Astrocyte of the cerebellum (primary cell): Measurements from ENCODE around the gene BCL3.

Source experiments
- DNase-seq: peaks from one replicate; pipeline ENCODE4 v3.0.0-alpha.2; 2011; ENCODE audit warnings: low read depth
- H3K4me3 ChIP-seq: 2 replicates; pipeline ENCODE4 v1.5.1; 2011; ENCODE audit warnings: mild to moderate bottlenecking, low read depth, low read length, moderate library complexity
- in situ Hi-C: cut with HindIII; loops from 2 replicates; pipeline ENCODE4 v1.10.0; 2017; ENCODE audit warnings: low sequenced_read_pairs
- TF ChIP-seq, protein P1 (sequence below): IDR thresholded peaks from 2 replicates; pipeline ENCODE4 v1.5.1; 2012; ENCODE audit warnings: low read length, low read depth, moderate library complexity, mild to moderate bottlenecking; ENCODE audit errors: missing control alignments

BCL3 gene

DNA sequence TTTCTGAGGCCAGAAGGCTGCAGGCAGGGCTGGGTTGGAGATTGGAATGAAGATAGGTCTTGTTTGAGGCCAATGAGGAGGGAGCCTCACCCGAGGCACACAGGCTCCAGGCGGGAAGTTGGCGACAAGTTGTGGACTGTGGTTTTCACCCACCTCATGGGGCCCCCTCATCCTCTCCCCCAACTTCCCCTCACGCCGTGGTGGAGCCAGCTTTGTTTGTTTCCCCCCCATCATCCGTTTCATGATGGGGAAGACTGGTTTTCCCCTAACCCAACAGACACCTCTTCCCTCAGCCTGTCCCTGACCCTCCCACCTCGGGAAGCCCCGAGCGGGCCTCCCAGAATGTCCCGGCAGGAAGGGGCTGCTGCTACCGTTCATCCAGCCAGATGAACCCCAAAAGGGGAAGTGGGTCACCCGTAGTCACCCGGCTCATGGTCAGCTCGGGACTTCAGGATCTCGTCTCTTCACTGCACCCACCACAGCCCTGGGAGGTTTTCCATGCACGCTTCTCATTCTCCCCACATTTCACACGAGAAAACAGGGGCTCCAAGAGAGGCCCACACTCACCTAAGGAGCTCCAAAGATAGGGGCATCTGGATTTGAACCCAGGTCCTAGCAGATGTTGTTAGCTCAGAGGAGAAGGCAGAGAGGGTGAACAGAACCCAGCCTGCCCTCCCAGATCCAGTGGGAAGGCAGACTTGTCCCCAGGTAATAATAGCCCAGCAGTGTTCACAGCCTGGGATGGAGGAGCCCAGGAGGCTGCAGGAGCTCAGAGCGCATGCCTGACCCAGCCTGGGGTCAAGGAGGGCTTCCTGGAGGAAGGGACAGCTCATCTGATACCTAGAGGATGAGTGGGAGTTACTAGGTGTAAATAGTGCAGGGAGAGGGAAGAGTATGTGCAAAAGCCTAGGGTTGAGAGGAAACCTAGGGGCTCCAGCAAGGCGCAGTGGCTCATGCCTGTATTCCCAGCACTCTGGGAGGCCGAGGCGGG, 26.1 kb upstream of the BCL3 start:
- in situ Hi-C loops, result loop anchor here (25.0 kb wide), 1 partner anchor 115 kb away; the partner anchor contains the start of gene NECTIN2
- no peak overlapping the region for H3K4me3 ChIP-seq
- TF ChIP-seq, protein P1, sequence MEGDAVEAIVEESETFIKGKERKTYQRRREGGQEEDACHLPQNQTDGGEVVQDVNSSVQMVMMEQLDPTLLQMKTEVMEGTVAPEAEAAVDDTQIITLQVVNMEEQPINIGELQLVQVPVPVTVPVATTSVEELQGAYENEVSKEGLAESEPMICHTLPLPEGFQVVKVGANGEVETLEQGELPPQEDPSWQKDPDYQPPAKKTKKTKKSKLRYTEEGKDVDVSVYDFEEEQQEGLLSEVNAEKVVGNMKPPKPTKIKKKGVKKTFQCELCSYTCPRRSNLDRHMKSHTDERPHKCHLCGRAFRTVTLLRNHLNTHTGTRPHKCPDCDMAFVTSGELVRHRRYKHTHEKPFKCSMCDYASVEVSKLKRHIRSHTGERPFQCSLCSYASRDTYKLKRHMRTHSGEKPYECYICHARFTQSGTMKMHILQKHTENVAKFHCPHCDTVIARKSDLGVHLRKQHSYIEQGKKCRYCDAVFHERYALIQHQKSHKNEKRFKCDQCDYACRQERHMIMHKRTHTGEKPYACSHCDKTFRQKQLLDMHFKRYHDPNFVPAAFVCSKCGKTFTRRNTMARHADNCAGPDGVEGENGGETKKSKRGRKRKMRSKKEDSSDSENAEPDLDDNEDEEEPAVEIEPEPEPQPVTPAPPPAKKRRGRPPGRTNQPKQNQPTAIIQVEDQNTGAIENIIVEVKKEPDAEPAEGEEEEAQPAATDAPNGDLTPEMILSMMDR, result no peak
- no peak for DNase-seq

DNA sequence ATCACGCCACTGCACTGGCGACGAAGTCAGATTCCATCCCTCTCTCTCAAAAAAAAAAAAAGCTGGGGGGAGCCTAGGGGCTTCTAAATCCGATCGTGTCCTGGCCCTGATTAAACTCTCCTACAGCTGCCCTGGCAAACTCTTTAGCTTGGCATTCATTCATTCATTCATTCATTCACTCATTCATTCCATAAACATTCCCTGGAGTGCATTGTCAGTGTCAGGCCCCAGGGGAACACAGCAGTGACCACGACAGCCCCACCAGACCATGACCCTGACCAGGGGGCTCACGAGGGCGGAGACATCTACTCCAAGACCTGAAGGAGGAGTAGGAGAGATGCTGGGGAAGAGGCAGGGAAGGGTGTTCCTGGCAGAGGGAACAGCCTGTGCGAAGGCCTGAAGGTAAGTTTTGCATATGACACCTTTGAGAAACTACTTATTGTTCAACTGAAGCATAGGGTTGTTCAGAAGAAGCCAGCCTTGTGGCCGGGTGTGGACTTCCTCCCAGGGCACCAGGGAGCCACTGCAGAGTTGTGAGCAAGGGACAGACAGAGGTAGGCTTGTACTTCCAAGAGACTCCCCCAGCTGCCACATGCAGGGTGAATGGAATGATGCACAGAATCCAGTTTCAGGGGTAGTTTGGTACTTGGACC, 25.1 kb upstream of the BCL3 start:
- in situ Hi-C loops, result loop anchor here (25.0 kb wide), 1 partner anchor 114 kb away; the partner anchor contains the start of gene NECTIN2
- H3K4me3 ChIP-seq, result no peak overlapping the region
- TF ChIP-seq, protein P1, result no peak
- DNase-seq, result no peak

DNA sequence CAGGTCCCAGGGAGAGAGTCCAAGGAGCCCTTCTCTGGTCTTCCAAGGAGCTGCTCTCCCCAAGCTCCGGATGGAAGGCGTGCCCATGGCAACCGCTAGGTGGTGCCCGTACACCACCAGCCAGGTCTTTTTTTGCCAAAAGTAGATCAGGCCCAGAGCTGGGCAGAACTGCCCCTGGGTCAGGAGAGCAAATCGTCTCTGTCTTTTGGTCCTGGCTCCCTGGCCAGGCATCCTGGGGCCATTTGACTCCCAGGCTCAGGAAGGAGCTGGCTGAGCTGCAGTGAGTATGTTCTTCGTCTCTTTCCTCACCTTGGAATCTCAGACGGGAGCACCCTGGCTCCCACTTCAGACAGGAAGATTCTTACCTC, 24.6 kb upstream of the BCL3 start:
- TF ChIP-seq, protein P1, result peak; percentile 97
- peak; percentile 52 for DNase-seq
- H3K4me3 ChIP-seq, result no peak overlapping the region
- in situ Hi-C loops, result loop anchor here (25.0 kb wide), 1 partner anchor 113 kb away; the partner anchor contains the start of gene NECTIN2

DNA sequence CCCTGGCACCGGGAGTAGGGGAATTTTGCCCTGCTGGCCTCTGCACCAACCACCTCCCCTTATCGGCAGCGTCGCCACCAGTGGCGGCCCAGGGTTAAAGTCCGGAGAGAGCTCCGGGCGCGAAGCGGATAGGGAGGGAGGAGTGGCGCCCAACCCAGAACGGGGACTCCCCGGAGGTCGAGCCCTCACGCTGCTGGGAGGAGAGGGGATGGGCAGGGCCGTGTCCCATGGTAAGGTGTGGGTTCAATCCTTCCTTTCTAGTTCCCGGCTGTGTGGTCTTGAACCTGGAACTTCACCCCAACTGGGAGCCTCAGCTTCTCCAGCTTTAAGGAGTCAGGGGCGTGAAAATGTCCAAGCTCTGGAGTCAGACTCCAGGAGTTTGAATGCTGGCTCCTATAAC, 23.3 kb upstream of the BCL3 start:
- TF ChIP-seq, protein P1, result no peak
- DNase-seq, result no peak
- in situ Hi-C loops, result no loop called here
- H3K4me3 ChIP-seq, result no peak overlapping the region

DNA sequence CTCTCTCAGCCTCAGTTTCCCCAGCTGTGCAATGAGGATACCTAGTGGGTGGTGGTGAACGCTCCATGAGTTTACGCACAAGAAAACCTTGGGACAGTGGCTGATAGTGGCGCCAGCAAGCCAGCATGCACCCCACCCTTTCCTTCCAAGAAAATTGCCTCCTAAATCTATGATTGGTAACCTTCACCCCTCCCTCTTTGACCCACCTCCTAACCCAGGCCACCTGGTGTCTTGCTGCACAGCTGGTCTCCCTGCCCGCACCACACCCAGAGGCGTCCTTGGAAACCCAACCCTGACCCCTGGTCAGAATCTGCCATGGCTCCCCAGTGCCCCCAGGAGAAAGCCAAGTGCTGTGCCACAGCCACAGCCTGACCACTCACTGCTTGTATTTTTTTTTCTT, 22.8 kb upstream of the BCL3 start:
- TF ChIP-seq, protein P1, result no peak
- no peak overlapping the region for H3K4me3 ChIP-seq
- no peak for DNase-seq
- in situ Hi-C loops, result no loop called here

DNA sequence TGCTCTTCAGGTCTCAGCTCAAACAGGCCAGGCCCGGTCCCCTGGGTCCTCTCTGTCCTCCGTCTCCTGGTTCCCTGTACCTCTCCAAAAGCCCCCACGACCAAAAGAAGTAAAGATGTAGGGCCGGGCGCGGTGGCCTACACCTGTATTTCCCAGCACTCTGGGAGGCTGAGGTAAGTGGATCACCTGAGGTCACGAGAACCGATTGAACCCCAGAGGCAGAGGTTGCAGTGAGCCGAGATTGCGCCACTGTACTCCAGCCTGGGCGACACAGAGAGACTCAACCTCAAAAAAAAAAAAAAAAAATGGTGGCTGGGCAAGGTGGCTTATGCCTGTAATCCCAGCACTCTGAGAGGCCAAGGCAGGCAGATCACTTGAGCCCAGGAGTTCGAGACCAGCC, 22.0 kb upstream of the BCL3 start:
- H3K4me3 ChIP-seq, result no peak overlapping the region
- in situ Hi-C loops, result no loop called here
- no peak for DNase-seq
- TF ChIP-seq, protein P1, result no peak
